Measurements from ENCODE around the gene TMEM143. TPM values are rescaled to one million over a fixed set of nuclear protein-coding genes. Genes with fewer than 3 reads are reported as not detected.

The TMEM143 gene
- total and polyA plus RNA-seq, 2 of the 8 experiments (the other 6 are each of a cell fraction or from before 2014, with no cell fraction given) = 14.2 to 19.1 TPM

DNA sequence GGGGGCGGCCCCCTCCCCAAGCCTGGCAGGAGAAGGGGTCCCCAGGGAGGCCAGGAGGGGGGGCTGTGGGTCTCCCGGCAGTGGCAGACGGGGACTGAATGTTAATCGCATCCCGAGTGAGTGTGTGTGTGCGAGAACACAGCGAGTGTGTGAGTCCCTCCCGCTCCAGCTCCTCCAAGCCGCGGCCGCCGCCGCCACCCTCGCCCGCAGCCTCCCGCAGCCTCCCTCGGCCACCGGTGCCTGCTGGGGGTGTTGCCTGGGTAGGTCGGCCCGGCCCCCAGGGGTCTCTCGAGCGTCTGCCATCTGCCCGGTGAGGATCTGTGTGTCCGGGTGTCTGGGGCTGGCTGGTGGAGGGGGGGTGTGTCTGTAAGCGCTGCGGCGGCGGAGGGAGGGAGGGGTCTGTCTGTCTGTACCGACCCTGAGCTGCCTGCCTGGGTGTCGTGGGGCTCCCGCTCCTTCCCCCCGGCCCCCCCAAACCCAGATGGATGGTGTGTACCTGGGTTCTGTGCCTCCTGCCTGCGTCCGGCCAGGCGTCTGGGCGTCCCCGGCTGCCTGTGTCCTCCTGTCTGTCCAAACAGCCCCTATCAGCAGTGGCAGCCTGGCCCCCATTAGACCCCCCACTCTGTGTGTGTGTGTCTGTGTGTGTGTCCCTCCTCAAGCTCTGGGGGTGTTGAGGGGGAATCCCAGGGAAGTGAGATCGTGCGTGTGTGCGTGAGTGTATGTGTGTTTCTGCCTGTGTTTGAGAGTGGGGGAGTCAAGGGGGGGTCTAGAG, 30.0 kb upstream of the TMEM143 start, which contains the start of gene GRIN2D (continued):
- TF ChIP-seq, protein P1, sequence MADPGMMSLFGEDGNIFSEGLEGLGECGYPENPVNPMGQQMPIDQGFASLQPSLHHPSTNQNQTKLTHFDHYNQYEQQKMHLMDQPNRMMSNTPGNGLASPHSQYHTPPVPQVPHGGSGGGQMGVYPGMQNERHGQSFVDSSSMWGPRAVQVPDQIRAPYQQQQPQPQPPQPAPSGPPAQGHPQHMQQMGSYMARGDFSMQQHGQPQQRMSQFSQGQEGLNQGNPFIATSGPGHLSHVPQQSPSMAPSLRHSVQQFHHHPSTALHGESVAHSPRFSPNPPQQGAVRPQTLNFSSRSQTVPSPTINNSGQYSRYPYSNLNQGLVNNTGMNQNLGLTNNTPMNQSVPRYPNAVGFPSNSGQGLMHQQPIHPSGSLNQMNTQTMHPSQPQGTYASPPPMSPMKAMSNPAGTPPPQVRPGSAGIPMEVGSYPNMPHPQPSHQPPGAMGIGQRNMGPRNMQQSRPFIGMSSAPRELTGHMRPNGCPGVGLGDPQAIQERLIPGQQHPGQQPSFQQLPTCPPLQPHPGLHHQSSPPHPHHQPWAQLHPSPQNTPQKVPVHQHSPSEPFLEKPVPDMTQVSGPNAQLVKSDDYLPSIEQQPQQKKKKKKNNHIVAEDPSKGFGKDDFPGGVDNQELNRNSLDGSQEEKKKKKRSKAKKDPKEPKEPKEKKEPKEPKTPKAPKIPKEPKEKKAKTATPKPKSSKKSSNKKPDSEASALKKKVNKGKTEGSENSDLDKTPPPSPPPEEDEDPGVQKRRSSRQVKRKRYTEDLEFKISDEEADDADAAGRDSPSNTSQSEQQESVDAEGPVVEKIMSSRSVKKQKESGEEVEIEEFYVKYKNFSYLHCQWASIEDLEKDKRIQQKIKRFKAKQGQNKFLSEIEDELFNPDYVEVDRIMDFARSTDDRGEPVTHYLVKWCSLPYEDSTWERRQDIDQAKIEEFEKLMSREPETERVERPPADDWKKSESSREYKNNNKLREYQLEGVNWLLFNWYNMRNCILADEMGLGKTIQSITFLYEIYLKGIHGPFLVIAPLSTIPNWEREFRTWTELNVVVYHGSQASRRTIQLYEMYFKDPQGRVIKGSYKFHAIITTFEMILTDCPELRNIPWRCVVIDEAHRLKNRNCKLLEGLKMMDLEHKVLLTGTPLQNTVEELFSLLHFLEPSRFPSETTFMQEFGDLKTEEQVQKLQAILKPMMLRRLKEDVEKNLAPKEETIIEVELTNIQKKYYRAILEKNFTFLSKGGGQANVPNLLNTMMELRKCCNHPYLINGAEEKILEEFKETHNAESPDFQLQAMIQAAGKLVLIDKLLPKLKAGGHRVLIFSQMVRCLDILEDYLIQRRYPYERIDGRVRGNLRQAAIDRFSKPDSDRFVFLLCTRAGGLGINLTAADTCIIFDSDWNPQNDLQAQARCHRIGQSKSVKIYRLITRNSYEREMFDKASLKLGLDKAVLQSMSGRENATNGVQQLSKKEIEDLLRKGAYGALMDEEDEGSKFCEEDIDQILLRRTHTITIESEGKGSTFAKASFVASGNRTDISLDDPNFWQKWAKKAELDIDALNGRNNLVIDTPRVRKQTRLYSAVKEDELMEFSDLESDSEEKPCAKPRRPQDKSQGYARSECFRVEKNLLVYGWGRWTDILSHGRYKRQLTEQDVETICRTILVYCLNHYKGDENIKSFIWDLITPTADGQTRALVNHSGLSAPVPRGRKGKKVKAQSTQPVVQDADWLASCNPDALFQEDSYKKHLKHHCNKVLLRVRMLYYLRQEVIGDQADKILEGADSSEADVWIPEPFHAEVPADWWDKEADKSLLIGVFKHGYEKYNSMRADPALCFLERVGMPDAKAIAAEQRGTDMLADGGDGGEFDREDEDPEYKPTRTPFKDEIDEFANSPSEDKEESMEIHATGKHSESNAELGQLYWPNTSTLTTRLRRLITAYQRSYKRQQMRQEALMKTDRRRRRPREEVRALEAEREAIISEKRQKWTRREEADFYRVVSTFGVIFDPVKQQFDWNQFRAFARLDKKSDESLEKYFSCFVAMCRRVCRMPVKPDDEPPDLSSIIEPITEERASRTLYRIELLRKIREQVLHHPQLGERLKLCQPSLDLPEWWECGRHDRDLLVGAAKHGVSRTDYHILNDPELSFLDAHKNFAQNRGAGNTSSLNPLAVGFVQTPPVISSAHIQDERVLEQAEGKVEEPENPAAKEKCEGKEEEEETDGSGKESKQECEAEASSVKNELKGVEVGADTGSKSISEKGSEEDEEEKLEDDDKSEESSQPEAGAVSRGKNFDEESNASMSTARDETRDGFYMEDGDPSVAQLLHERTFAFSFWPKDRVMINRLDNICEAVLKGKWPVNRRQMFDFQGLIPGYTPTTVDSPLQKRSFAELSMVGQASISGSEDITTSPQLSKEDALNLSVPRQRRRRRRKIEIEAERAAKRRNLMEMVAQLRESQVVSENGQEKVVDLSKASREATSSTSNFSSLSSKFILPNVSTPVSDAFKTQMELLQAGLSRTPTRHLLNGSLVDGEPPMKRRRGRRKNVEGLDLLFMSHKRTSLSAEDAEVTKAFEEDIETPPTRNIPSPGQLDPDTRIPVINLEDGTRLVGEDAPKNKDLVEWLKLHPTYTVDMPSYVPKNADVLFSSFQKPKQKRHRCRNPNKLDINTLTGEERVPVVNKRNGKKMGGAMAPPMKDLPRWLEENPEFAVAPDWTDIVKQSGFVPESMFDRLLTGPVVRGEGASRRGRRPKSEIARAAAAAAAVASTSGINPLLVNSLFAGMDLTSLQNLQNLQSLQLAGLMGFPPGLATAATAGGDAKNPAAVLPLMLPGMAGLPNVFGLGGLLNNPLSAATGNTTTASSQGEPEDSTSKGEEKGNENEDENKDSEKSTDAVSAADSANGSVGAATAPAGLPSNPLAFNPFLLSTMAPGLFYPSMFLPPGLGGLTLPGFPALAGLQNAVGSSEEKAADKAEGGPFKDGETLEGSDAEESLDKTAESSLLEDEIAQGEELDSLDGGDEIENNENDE (IDR thresholded peaks at IDR 0.05; ENCODE audit: insufficient replicate concordance, low read length) = no peak
- peak in 1 of 2 experiments; percentile 7; a peak in 1 of 4 replicates for TF ChIP-seq RAD21 (IDR thresholded peaks at IDR 0.05 in 1 of 2, conservative IDR thresholded peaks at IDR 0.05 in 1 of 2; ENCODE audit: low read depth in 2 of 2, low read length in 2 of 2)
- TF ChIP-seq POLR2AphosphoS5 (IDR thresholded peaks at IDR 0.05; ENCODE audit: low read depth, low read length) = no peak
